H1 (cell line): Measurements from ENCODE around the gene PPP2R2B. TPM values are rescaled to one million over a fixed set of nuclear protein-coding genes. Genes with fewer than 3 reads are reported as not detected.
A peak's percentile ranks its signal among the peaks of the same experiment; 100 is the strongest.

ENCODE experiments used
- CTCF ChIA-PET: fragments of 300-600 bp; sonication (Branson Sonifier 250); formaldehyde crosslinking; loops from one replicate; lab custom pipeline; 2021; ENCODE audit not compliant: partially characterized antibody; lab: Charles Lee
- POLR2A ChIA-PET: fragments of 300-600 bp; sonication (Branson Sonifier 250); formaldehyde crosslinking; loops from one replicate; lab custom pipeline; 2021; ENCODE audit warnings: inconsistent platforms; ENCODE audit not compliant: partially characterized antibody; lab: Charles Lee
- DNase-seq, 2 experiments: peaks; one replicate each; pipeline versions ENCODE4 v3.0.0 to v3.0.0-alpha.2; 2010 to 2022; ENCODE audit warnings: low spot score in 2 of 2, low read depth in 1 of 2, mixed read lengths in 1 of 2
- FAIRE-seq: peaks from 2 replicates; lab custom pipeline; 2011; peaks lifted over from hg19 to GRCh38; lab: Jason Lieb, UNC
- H2AFZ ChIP-seq: 2 replicates; pipeline ENCODE4 v1.8.1; 2012; ENCODE audit warnings: low read length, inconsistent platforms
- H2AK5ac ChIP-seq: 2 replicates; pipeline ENCODE4 v1.6.1; 2013; ENCODE audit warnings: low read depth, low read length
- H2BK120ac ChIP-seq: replicated peaks from 2 replicates; pipeline ENCODE3; 2013; ENCODE audit warnings: low read depth, low read length, inconsistent platforms
- H2BK12ac ChIP-seq: 2 replicates; pipeline ENCODE4 v1.6.1; 2013; ENCODE audit warnings: low read depth, low read length
- H2BK15ac ChIP-seq: 2 replicates; pipeline ENCODE4 v1.6.1; 2013; ENCODE audit warnings: low read length
- H2BK20ac ChIP-seq: 2 replicates; pipeline ENCODE4 v1.6.1; 2013; ENCODE audit warnings: low read length
- H2BK5ac ChIP-seq: 2 replicates; pipeline ENCODE4 v1.6.1; 2013; ENCODE audit warnings: low read depth, low read length
- H3K14ac ChIP-seq: 2 replicates; pipeline ENCODE4 v1.6.1; 2013; ENCODE audit warnings: inconsistent platforms; ENCODE audit not compliant: insufficient read length
- H3K18ac ChIP-seq: 2 replicates; pipeline ENCODE4 v1.6.1; 2013; ENCODE audit warnings: low read length; ENCODE audit errors: extremely low read depth
- H3K23ac ChIP-seq: 2 replicates; pipeline ENCODE4 v1.6.1; 2013; ENCODE audit warnings: inconsistent platforms; ENCODE audit not compliant: insufficient read length
- H3K23me2 ChIP-seq: 2 replicates; pipeline ENCODE4 v1.6.1; 2013; ENCODE audit warnings: low read depth, low read length
- H3K27ac ChIP-seq: 2 replicates; pipeline ENCODE4 v1.6.1; 2011; ENCODE audit warnings: low read depth, low read length, inconsistent platforms
- H3K27me3 ChIP-seq, 4 experiments: replicated peaks in 1 of 4; 1 replicate in 1 of 4; 2 replicates in 3 of 4; pipeline versions ENCODE4 v1.6.1 to v1.8.1; 2011 to 2013; ENCODE audit warnings: low read length in 3 of 4, mild to moderate bottlenecking in 3 of 4, inconsistent platforms in 2 of 4, mixed read lengths in 2 of 4, moderate library complexity in 1 of 4; ENCODE audit not compliant: control insufficient read depth in 3 of 4, insufficient read depth in 3 of 4; ENCODE audit errors: extremely low read depth in 1 of 4
- H3K36me3 ChIP-seq, 4 experiments: 2 replicates each; pipeline versions ENCODE4 v1.6.1 to v1.8.1; 2011 to 2013; ENCODE audit warnings: mild to moderate bottlenecking in 4 of 4, low read length in 3 of 4, moderate library complexity in 2 of 4, control low read depth in 1 of 4, inconsistent platforms in 1 of 4; ENCODE audit not compliant: insufficient read depth in 4 of 4, control insufficient read depth in 2 of 4
- H3K4ac ChIP-seq: replicated peaks from 2 replicates; pipeline ENCODE3; 2013; ENCODE audit warnings: low read length, low read depth, mixed read lengths, inconsistent platforms; ENCODE audit not compliant: insufficient read length
- H3K4me1 ChIP-seq, 4 experiments: replicated peaks in 1 of 4; 1 replicate in 1 of 4; 2 replicates in 3 of 4; pipeline versions ENCODE4 v1.6.1 to v1.8.1; 2011 to 2013; ENCODE audit warnings: low read length in 3 of 4, inconsistent platforms in 2 of 4, mixed read lengths in 1 of 4; ENCODE audit not compliant: insufficient read depth in 4 of 4, control insufficient read depth in 3 of 4
- H3K4me2 ChIP-seq, 2 experiments: 2 replicates each; pipeline versions ENCODE4 v1.6.1 to v1.8.1; 2011 to 2013; ENCODE audit warnings: low read depth in 2 of 2, low read length in 2 of 2, control low read depth in 1 of 2, inconsistent platforms in 1 of 2, mild to moderate bottlenecking in 1 of 2; ENCODE audit not compliant: insufficient read depth in 1 of 2
- H3K4me3 ChIP-seq, 4 experiments: fragments of 200-600, 300-600 bp in 1 of 4; sonication (generic), shearing (Covaris generic), sonication (Bioruptor Twin) in 1 of 4; 2 replicates each; pipeline versions ENCODE4 v1.5.1 to v1.8.1; 2011 to 2016; ENCODE audit warnings: low read length in 4 of 4, low read depth in 3 of 4, control low read depth in 2 of 4, inconsistent platforms in 2 of 4, mild to moderate bottlenecking in 2 of 4, mixed read lengths in 1 of 4, moderate library complexity in 1 of 4; ENCODE audit not compliant: insufficient read depth in 2 of 4; ENCODE audit errors: extremely low read depth in 1 of 4
- H3K56ac ChIP-seq: replicated peaks from 2 replicates; pipeline ENCODE3; 2013; ENCODE audit warnings: low read depth, mild to moderate bottlenecking, mixed read lengths, low read length, inconsistent platforms; ENCODE audit not compliant: insufficient read length
- H3K79me1 ChIP-seq: 2 replicates; pipeline ENCODE4 v1.6.1; 2013; ENCODE audit warnings: low read depth, low read length, control low read depth
- H3K79me2 ChIP-seq, 2 experiments: 2 replicates each; pipeline versions ENCODE4 v1.6.1 to v1.8.1; 2012 to 2013; ENCODE audit warnings: low read length in 2 of 2, mild to moderate bottlenecking in 2 of 2, inconsistent platforms in 1 of 2; ENCODE audit not compliant: insufficient read depth in 2 of 2, control insufficient read depth in 1 of 2
- H3K9ac ChIP-seq, 4 experiments: replicated peaks in 1 of 4; 1 replicate in 1 of 4; 2 replicates in 3 of 4; pipeline versions ENCODE4 v1.6.1 to v1.8.1; 2011 to 2013; ENCODE audit warnings: low read depth in 3 of 4, low read length in 3 of 4, control low read depth in 2 of 4, mild to moderate bottlenecking in 2 of 4, moderate library complexity in 2 of 4, inconsistent platforms in 1 of 4; ENCODE audit errors: extremely low read depth in 1 of 4
- H3K9me3 ChIP-seq, 2 experiments: 2 replicates each; pipeline versions ENCODE4 v1.6.1 to v1.8.1; 2012 to 2013; ENCODE audit warnings: mild to moderate bottlenecking in 2 of 2, moderate library complexity in 2 of 2, control low read depth in 1 of 2, inconsistent platforms in 1 of 2, low read depth in 1 of 2, low read length in 1 of 2, mixed read lengths in 1 of 2; ENCODE audit not compliant: insufficient read depth in 2 of 2
- H4K20me1 ChIP-seq, 2 experiments: replicated peaks in 1 of 2; 2 replicates each; pipeline versions ENCODE3 to v1.8.1; 2011 to 2013; ENCODE audit warnings: inconsistent platforms in 2 of 2, low read length in 2 of 2, mild to moderate bottlenecking in 1 of 2; ENCODE audit not compliant: insufficient read depth in 2 of 2, control insufficient read depth in 1 of 2
- H4K5ac ChIP-seq: 2 replicates; pipeline ENCODE4 v1.6.1; 2013; ENCODE audit warnings: low read length, low read depth, mixed read lengths, inconsistent platforms; ENCODE audit not compliant: insufficient read length
- H4K8ac ChIP-seq: 2 replicates; pipeline ENCODE4 v1.8.0; 2013; ENCODE audit warnings: mild to moderate bottlenecking, moderate library complexity, low read length, inconsistent platforms; ENCODE audit not compliant: insufficient read depth; ENCODE audit errors: extremely low read depth
- H4K91ac ChIP-seq: replicated peaks from 2 replicates; pipeline ENCODE3; 2013; ENCODE audit warnings: low read length, mixed read lengths, inconsistent platforms; ENCODE audit not compliant: insufficient read length
- ATF2 ChIP-seq: IDR thresholded peaks from 2 replicates; pipeline ENCODE4 v1.6.1; 2012; ENCODE audit warnings: low read length, inconsistent platforms
- ATF3 ChIP-seq: IDR thresholded peaks from 2 replicates; pipeline ENCODE4 v1.6.1; 2011; ENCODE audit warnings: low read depth, mild to moderate bottlenecking, low read length; ENCODE audit not compliant: insufficient read depth
- BRCA1 ChIP-seq: IDR thresholded peaks from 2 replicates; pipeline ENCODE4 v1.6.1; 2012; ENCODE audit warnings: low read depth, low read length, improper control_type of control experiment
- CHD2 ChIP-seq: IDR thresholded peaks from 2 replicates; pipeline ENCODE4 v1.6.1; 2012; ENCODE audit warnings: low read length, improper control_type of control experiment
- EZH2 ChIP-seq: fragments of 200-600 bp; sonication (generic); IDR thresholded peaks from 2 replicates; pipeline ENCODE4 v1.7.1; 2012; ENCODE audit warnings: low read depth, mild to moderate bottlenecking, moderate library complexity, low read length, inconsistent platforms; ENCODE audit not compliant: severe bottlenecking
- NRF1 ChIP-seq: IDR thresholded peaks from 2 replicates; pipeline ENCODE4 v1.6.1; 2011; ENCODE audit warnings: mild to moderate bottlenecking, low read depth, low read length, improper control_type of control experiment
- PHF8 ChIP-seq: fragments of 200-600 bp; sonication (generic); conservative IDR thresholded peaks from 2 replicates; pipeline ENCODE4 v1.7.1; 2012; ENCODE audit warnings: low read depth, mild to moderate bottlenecking, inconsistent platforms, low read length, moderate library complexity
- POLR2AphosphoS5 ChIP-seq: IDR thresholded peaks from 2 replicates; pipeline ENCODE4 v1.6.1; 2011; ENCODE audit warnings: low read depth, low read length
- RFX5 ChIP-seq: IDR thresholded peaks from 2 replicates; pipeline ENCODE4 v1.6.1; 2011; ENCODE audit warnings: low read depth, low read length, improper control_type of control experiment, borderline replicate concordance
- RNF2 ChIP-seq: fragments of 200-900, 300-1000 bp; sonication (generic); IDR thresholded peaks from 2 replicates; pipeline ENCODE4 v1.7.1; 2016; ENCODE audit warnings: borderline replicate concordance, low read depth, mild to moderate bottlenecking, antibody characterized with exemption, low read length; ENCODE audit not compliant: poor library complexity, severe bottlenecking; ENCODE audit errors: missing control alignments
- SP2 ChIP-seq: IDR thresholded peaks from 2 replicates; pipeline ENCODE4 v1.6.1; 2012; ENCODE audit warnings: mild to moderate bottlenecking, low read length, inconsistent platforms
- YY1 ChIP-seq: IDR thresholded peaks from 2 replicates; pipeline ENCODE4 v1.6.1; 2011; ENCODE audit warnings: low read depth, mild to moderate bottlenecking, low read length
- WGBS, 2 experiments: shearing (Covaris generic) in 1 of 2; methylation state at CpG; one replicate each; pipeline versions ENCODE4 v1.1.6 to v1.1.7; 2013 to 2015; ENCODE audit warnings: low lambda C conversion rate in 2 of 2, mixed read lengths in 2 of 2, inconsistent platforms in 1 of 2, low coverage in 1 of 2, missing lambda C conversion rate in 1 of 2; ENCODE audit not compliant: insufficient replicate concordance in 2 of 2, insufficient coverage in 1 of 2, insufficient read length in 1 of 2; ENCODE audit errors: extremely low coverage in 1 of 2, missing lambda C conversion rate in 1 of 2; 5-methylcytosine and 5-hydroxymethylcytosine counted together
- polyA plus RNA-seq, 7 experiments: library from polyadenylated mRNA; depleted of rRNA in 3 of 7; stranded (reverse) in 5 of 7; unstranded in 2 of 7; fragments of >200 nt in 5 of 7; fragments of 200-250 nt in 2 of 7; gene quantifications; 1 replicate in 5 of 7; 2 replicates in 1 of 7; 4 replicates in 1 of 7; pipeline versions ENCODE4 v1.2.1 to v1.2.3, GENCODE V29; 2011 to 2013; ENCODE audit warnings: missing spikeins in 2 of 7, mixed read lengths in 2 of 7
- total RNA-seq: library from RNA; stranded (reverse); fragmentation: NEBNext Ultra II Directional; extraction: Animal tissue kit (Norgen Biotek cat#: 25700); gene quantifications from 2 replicates; pipeline ENCODE4 v1.2.1, GENCODE V29; 2021

The PPP2R2B gene
- total and polyA plus RNA-seq, 2 of the 8 experiments (the other 6 are each of a cell fraction or from before 2014, with no cell fraction given), result 21.1 to 37.1 TPM

GRCh38 chr5:146755793-146756192 lies 122.8 kb downstream of the PPP2R2B start:
- no peak overlapping the region for H4K5ac ChIP-seq
- no peaks in the 10 kb centered on the region; a peak in 1 of 7 replicates for H3K4me1 ChIP-seq
- no peak overlapping the region for H3K4ac ChIP-seq
- no peak overlapping the region for H3K4me2 ChIP-seq
- no peaks in the 10 kb centered on the region for H3K27me3 ChIP-seq
- no peak overlapping the region for H3K27ac ChIP-seq
- CTCF ChIA-PET, result interaction anchor here (0.6 to 1.7 kb wide), 5 partner anchors 19 to 439 kb away, joined by 3 to 5 read pairs (median 3); no protein-coding TSS in a partner anchor
- H3K9me3 ChIP-seq, result no peaks in the 10 kb centered on the region
- no peaks in the 10 kb centered on the region for H3K79me1 ChIP-seq
- DNase-seq (no peak), FAIRE-seq (peak; percentile 7)
- 87% methylated on average over 2 of the region's 2 CpGs; no CpG with 5 or more reads in 1 of the 2 experiments for WGBS, 2 experiments
- no peak overlapping the region for H3K18ac ChIP-seq
- no peak overlapping the region for H4K8ac ChIP-seq
- H4K20me1 ChIP-seq, result no peaks in the 10 kb centered on the region
- H3K56ac ChIP-seq, result no peak overlapping the region
- H3K36me3 ChIP-seq, result no peaks in the 10 kb centered on the region
- H2BK12ac ChIP-seq, result no peak overlapping the region
- H2AFZ ChIP-seq, result no peak overlapping the region
- no peak overlapping the region for H2BK5ac ChIP-seq
- no peaks in the 10 kb centered on the region for H3K79me2 ChIP-seq
- H3K23ac ChIP-seq, result no peak overlapping the region
- no peak overlapping the region for H2BK120ac ChIP-seq
- H3K9ac ChIP-seq, result no peak overlapping the region
- H3K14ac ChIP-seq, result no peak overlapping the region
- H4K91ac ChIP-seq, result no peak overlapping the region
- no peaks in the 10 kb centered on the region for H3K23me2 ChIP-seq
- H2AK5ac ChIP-seq, result no peak overlapping the region
- H2BK20ac ChIP-seq, result no peak overlapping the region
- no peak overlapping the region for H3K4me3 ChIP-seq
- POLR2A ChIA-PET, result interaction anchor here (1.0 kb wide), 1 partner anchor 12 kb away, joined by 3 read pairs; no protein-coding TSS in a partner anchor
- H2BK15ac ChIP-seq, result no peak overlapping the region
- TF ChIP-seq POLR2AphosphoS5 (no peak), YY1 (no peak), EZH2 (no peak), ATF3 (no peak), RFX5 (no peak), CHD2 (no peak), BRCA1 (no peak), ATF2 (no peak), RNF2 (no peak), PHF8 (no peak), NRF1 (no peak), SP2 (no peak)
